SK-N-SH (cell line): Measurements from ENCODE around the gene PRKG1. TPM values are rescaled to one million over a fixed set of nuclear protein-coding genes. Genes with fewer than 3 reads are reported as not detected.

Experiments
- CTCF ChIA-PET: fragments of 300-600, 350-600 bp; formaldehyde crosslinking; extraction: SDS; loops from one replicate; lab custom pipeline; 2021; lab: Yijun Ruan, JAX
- POLR2A ChIA-PET: fragments of 350-600 bp; sonication (Branson Sonifier 250); formaldehyde crosslinking; extraction: SDS; loops from one replicate; lab custom pipeline; 2020; ENCODE audit warnings: antibody characterized with exemption, inconsistent platforms; lab: Yijun Ruan, JAX
- DNase-seq: peaks from one replicate; pipeline ENCODE4 v3.0.0; 2012
- H2AFZ ChIP-seq: fragments of 200-600 bp; sonication (generic); 2 replicates; pipeline ENCODE4 v1.8.1; 2016; ENCODE audit warnings: antibody characterized with exemption, mild to moderate bottlenecking, low read depth
- H3F3A ChIP-seq: fragments of 200-600 bp; sonication (generic); replicated peaks from 2 replicates; pipeline ENCODE3; 2016; ENCODE audit warnings: antibody characterized with exemption, mild to moderate bottlenecking; ENCODE audit not compliant: insufficient read depth
- H3K27ac ChIP-seq, 2 experiments: fragments of 200-500 bp in 1 of 2; fragments of 200-600 bp in 1 of 2; sonication (Bioruptor generic) in 1 of 2; sonication (generic), shearing (Covaris generic) in 1 of 2; 2 replicates each; pipeline versions ENCODE4 v1.5.1 to v1.6.1; 2014 to 2016; ENCODE audit warnings: low read depth in 2 of 2, inconsistent platforms in 1 of 2, low read length in 1 of 2, mild to moderate bottlenecking in 1 of 2, mixed read lengths in 1 of 2
- H3K27me3 ChIP-seq: fragments of 200-600 bp; sonication (generic), shearing (Covaris generic); 2 replicates; pipeline ENCODE4 v1.6.1; 2016; ENCODE audit warnings: mixed run types; ENCODE audit not compliant: insufficient read depth
- H3K36me3 ChIP-seq, 2 experiments: fragments of 200-500 bp in 1 of 2; fragments of 200-600 bp in 1 of 2; sonication (Bioruptor generic) in 1 of 2; sonication (generic) in 1 of 2; replicated peaks in 1 of 2; 2 replicates each; pipeline versions ENCODE3 to v1.5.1; 2014 to 2016; ENCODE audit warnings: low read length in 1 of 2, mild to moderate bottlenecking in 1 of 2; ENCODE audit not compliant: insufficient read depth in 2 of 2, control insufficient read depth in 1 of 2
- H3K4me1 ChIP-seq, 2 experiments: fragments of 200-500 bp in 1 of 2; fragments of 200-600 bp in 1 of 2; sonication (Bioruptor generic) in 1 of 2; sonication (generic), shearing (Covaris generic) in 1 of 2; 2 replicates each; pipeline versions ENCODE4 v1.5.1 to v1.6.1; 2014 to 2016; ENCODE audit warnings: low read depth in 1 of 2, low read length in 1 of 2, mixed run types in 1 of 2; ENCODE audit not compliant: insufficient read depth in 2 of 2, control insufficient read depth in 1 of 2
- H3K4me2 ChIP-seq: fragments of 200-600 bp; sonication (generic), shearing (Covaris generic); 2 replicates; pipeline ENCODE4 v1.6.1; 2017; ENCODE audit warnings: mixed run types
- H3K4me3 ChIP-seq, 2 experiments: fragments of 200-500 bp in 1 of 2; fragments of 200-600 bp in 1 of 2; sonication (Bioruptor generic) in 1 of 2; sonication (generic), shearing (Covaris generic) in 1 of 2; 2 replicates each; pipeline versions ENCODE4 v1.5.1 to v1.8.1; 2014 to 2016; ENCODE audit warnings: low read depth in 2 of 2, inconsistent platforms in 1 of 2, low read length in 1 of 2, mild to moderate bottlenecking in 1 of 2, mixed read lengths in 1 of 2, moderate library complexity in 1 of 2
- H3K79me2 ChIP-seq: fragments of 200-600 bp; sonication (generic); 2 replicates; pipeline ENCODE4 v1.8.1; 2017; ENCODE audit warnings: mild to moderate bottlenecking; ENCODE audit not compliant: insufficient read depth
- H3K9ac ChIP-seq: fragments of 200-600 bp; sonication (generic); 2 replicates; pipeline ENCODE4 v1.6.1; 2017; ENCODE audit warnings: mixed run types
- H3K9me2 ChIP-seq: fragments of 200-600 bp; sonication (generic); 2 replicates; pipeline ENCODE4 v1.6.1; 2017; ENCODE audit warnings: mixed run types
- H3K9me3 ChIP-seq: fragments of 200-600 bp; sonication (generic); 2 replicates; pipeline ENCODE4 v1.6.1; 2017; ENCODE audit warnings: mixed run types, mild to moderate bottlenecking, moderate library complexity
- H4K20me1 ChIP-seq: fragments of 200-600 bp; sonication (generic); 2 replicates; pipeline ENCODE4 v1.6.1; 2017; ENCODE audit warnings: mild to moderate bottlenecking, mixed run types; ENCODE audit not compliant: insufficient read depth
- CHD2 ChIP-seq: fragments of 150-350 bp; IDR thresholded peaks from 2 replicates; pipeline ENCODE4 v1.6.1; 2018; ENCODE audit warnings: low read length; ENCODE audit not compliant: partially characterized antibody
- CTCF ChIP-seq: fragments of 200-600 bp; sonication (generic); IDR thresholded peaks from 2 replicates; pipeline ENCODE4 v1.6.1; 2017; ENCODE audit warnings: antibody characterized with exemption, mild to moderate bottlenecking, moderate library complexity
- EP300 ChIP-seq, 2 experiments: IDR thresholded peaks; 2 replicates each; pipeline versions ENCODE4 v1.4.0 to v1.6.1; 2012; ENCODE audit warnings: borderline replicate concordance in 1 of 2, low read depth in 1 of 2, low read length in 1 of 2
- GATA2 ChIP-seq: sonication (generic); formaldehyde crosslinking; IDR thresholded peaks from 2 replicates; pipeline ENCODE4 v1.5.0; 2020; ENCODE audit warnings: mild to moderate bottlenecking, missing genetic modification reagents
- IRF3 ChIP-seq: fragments of 150-350 bp; IDR thresholded peaks from 2 replicates; pipeline ENCODE4 v1.6.1; 2016; ENCODE audit warnings: mild to moderate bottlenecking, low read depth, low read length
- NFIC ChIP-seq: IDR thresholded peaks from 2 replicates; pipeline ENCODE4 v1.4.0; 2012; ENCODE audit warnings: borderline replicate concordance
- RCOR1 ChIP-seq: fragments of 150-350 bp; IDR thresholded peaks from 2 replicates; pipeline ENCODE4 v1.6.1; 2017; ENCODE audit warnings: antibody characterized with exemption, low read length
- REST ChIP-seq: IDR thresholded peaks from 2 replicates; pipeline ENCODE4 v1.6.1; 2012; ENCODE audit warnings: mild to moderate bottlenecking, low read depth, low read length, moderate library complexity
- TAF1 ChIP-seq: IDR thresholded peaks from 2 replicates; pipeline ENCODE4 v1.6.1; 2012; ENCODE audit warnings: low read depth, mild to moderate bottlenecking, low read length, moderate library complexity, borderline replicate concordance
- TCF12 ChIP-seq: IDR thresholded peaks from 2 replicates; pipeline ENCODE4 v1.4.0; 2012
- TEAD4 ChIP-seq: IDR thresholded peaks from 2 replicates; pipeline ENCODE4 v1.4.0; 2012; ENCODE audit warnings: mild to moderate bottlenecking, borderline replicate concordance; ENCODE audit not compliant: insufficient read depth
- USF1 ChIP-seq: IDR thresholded peaks from 2 replicates; pipeline ENCODE4 v1.4.0; 2012; ENCODE audit warnings: low read depth, borderline replicate concordance
- YY1 ChIP-seq: IDR thresholded peaks from 2 replicates; pipeline ENCODE4 v1.4.0; 2012; ENCODE audit warnings: low read depth, mild to moderate bottlenecking
- WGBS: methylation state at CpG from one replicate; pipeline ENCODE4 v1.1.6; 2017; ENCODE audit warnings: low lambda C conversion rate; 5-methylcytosine and 5-hydroxymethylcytosine counted together
- polyA plus RNA-seq, 3 experiments: library from polyadenylated mRNA; depleted of rRNA; stranded (reverse); fragments of >200 nt; gene quantifications; 2 replicates each; pipeline ENCODE4 v1.2.3, GENCODE V29; 2012
- TF ChIP-seq, protein P1 (sequence below): fragments of 150-350 bp; IDR thresholded peaks from 2 replicates; pipeline ENCODE4 v1.6.1; 2017; ENCODE audit warnings: antibody characterized with exemption, low read length, low read depth, borderline replicate concordance

The PRKG1 gene
- polyA plus RNA-seq, 1 of the 3 experiments (the other 2 are of a cell fraction) = 4.1 TPM

GRCh38 chr10:51233337-51234100, 159.2 kb downstream of the PRKG1 start:
- 86% methylated on average over 3 of the region's 3 CpGs for WGBS
- Histone ChIP-seq H3K4me3 (no peak overlapping the region), H4K20me1 (no peaks in the 10 kb centered on the region), H3K9ac (no peak overlapping the region), H3K9me2 (no peaks in the 10 kb centered on the region), H3K27me3 (no peaks in the 10 kb centered on the region), H3F3A (no peaks in the 10 kb centered on the region), H3K9me3 (no peaks in the 10 kb centered on the region), H3K36me3 (no peaks in the 10 kb centered on the region), H3K4me2 (no peak overlapping the region), H3K79me2 (no peaks in the 10 kb centered on the region), H3K4me1 (peaks cover 0 to 13% of the 10 kb centered on the region in 2 experiments; a peak in 2 of 4 replicates), H3K27ac (peak overlapping the region in 1 of 2 experiments; percentile 58; a peak in 1 of 4 replicates), H2AFZ (no peak overlapping the region)
- CTCF ChIA-PET = no interaction called here
- TF ChIP-seq CTCF (no peak), USF1 (no peak), TCF12 (peak; percentile 50), NFIC (no peak), GATA2 (CRISPR knock-in tag) (0 out of 2 replicates have a peak, but pooled peaks have one; percentile 15), TAF1 (no peak), YY1 (no peak), TEAD4 (no peak), REST (no peak), RCOR1 (0 out of 2 replicates have a peak, but pooled peaks have one; percentile 16), CHD2 (no peak), IRF3 (no peak), EP300 (IDR thresholded peaks at IDR 0.05; ENCODE audit: borderline replicate concordance in 1 of 2, low read depth in 1 of 2, low read length in 1 of 2) (0 out of 4 replicates have a peak, but pooled peaks of 1 of the 2 experiments have one; percentile 16)
- TF ChIP-seq, protein P1, sequence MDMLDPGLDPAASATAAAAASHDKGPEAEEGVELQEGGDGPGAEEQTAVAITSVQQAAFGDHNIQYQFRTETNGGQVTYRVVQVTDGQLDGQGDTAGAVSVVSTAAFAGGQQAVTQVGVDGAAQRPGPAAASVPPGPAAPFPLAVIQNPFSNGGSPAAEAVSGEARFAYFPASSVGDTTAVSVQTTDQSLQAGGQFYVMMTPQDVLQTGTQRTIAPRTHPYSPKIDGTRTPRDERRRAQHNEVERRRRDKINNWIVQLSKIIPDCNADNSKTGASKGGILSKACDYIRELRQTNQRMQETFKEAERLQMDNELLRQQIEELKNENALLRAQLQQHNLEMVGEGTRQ = no peak
- peak; percentile 6 for DNase-seq
- POLR2A ChIA-PET = no interaction called here
